T1000 (cell line): ENCODE measurements around the gene CPN1.

Experiments
- DNase-seq: peaks from one replicate; lab custom pipeline; 2025; ENCODE audit warnings: mixed read lengths; lab: John Stamatoyannopoulos, UW

CPN1 gene

DNA sequence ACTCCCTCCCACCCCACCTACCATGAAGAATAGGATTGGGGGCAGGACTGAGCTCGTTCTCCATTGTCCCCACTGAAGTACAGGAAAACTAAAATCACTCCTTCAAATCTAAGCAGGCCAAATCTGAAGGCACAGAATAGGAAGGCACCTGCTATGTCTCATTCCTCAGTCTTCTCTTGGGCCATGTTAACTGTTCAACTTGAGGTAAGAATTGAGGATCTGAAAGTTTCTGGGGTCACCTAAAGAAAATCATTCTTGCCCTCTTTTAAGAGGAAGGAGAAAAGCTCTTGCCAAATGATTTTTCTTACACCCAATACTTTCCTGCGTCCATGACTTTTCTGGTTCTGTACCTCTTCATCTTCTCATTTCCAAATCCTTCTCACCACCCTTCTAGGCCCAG, 4.9 kb downstream of the CPN1 start:
- DNase-seq, result no peak

DNA sequence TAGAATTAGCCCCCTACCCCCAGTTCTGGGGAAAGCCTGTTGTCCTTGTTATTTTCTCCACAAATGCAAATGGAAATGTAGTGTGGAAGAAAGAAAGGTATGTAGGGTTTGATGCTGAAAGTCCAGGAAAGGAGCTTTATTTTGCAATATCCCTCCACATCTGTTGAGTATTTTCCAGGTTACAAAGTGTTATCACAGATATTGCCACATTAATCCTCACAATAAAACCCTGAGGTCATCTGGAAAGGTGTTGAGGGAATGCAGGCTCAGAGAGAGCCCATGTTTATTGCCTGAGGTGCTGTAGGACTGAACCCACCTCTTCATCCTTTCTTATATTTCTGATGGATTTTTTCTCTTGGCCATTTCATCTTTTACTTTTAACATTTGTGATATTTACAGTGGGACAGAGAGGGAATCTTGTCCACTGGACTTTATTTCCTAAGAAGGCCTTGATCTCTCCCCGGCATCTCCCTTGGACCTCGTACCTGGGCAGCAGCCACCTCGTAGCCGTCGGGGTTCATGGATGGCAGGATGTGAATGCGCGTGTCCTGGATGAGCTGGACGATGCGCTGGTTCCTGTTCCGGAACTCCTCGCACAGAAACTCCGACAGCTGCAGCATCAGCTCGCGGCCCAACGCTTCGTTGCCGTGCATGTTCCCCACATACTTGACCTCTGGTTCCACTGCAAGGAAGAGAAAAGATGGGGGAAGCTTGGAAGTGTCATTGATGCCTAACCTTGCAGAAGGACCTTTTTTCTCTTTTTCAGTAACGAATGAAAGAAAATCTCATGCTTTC, 6.0 kb downstream of the CPN1 start:
- no peak for DNase-seq

DNA sequence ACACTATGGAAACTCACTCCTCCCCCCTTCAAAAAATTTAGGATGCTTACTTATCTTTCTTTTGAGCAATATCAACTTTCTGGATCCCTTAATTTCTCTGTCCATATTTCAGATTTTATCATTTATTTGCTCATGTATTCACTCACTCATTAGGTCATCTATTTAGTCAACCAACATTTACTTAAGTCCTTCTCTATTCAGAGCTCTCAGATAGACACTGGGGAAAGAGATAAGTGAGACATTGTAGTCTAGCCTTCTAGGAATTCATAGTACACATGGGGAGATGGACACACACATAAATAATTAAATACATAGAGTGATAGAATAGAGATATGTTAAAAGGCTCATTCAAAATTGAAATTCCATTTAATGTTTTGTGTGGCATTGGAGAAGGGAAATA, 9.2 kb downstream of the CPN1 start:
- no peak for DNase-seq

DNA sequence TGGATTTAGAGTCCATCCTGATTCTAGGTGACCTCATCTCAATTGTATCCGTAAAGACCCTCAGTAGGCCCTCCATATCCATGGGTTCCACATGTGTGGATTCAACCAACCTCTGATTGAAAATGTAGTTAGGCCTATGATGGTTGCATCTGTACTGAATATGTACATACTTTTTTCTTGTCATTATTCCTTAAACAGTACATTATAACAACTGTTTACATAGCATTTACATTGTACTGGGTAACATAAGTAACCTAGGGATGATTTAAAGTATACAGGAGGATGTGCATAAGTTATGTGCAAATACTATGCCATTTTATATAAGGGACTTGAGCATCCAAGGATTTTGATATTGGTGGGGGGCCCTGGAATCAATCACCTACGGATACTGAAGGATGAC, 10.1 kb downstream of the CPN1 start:
- no peak for DNase-seq

DNA sequence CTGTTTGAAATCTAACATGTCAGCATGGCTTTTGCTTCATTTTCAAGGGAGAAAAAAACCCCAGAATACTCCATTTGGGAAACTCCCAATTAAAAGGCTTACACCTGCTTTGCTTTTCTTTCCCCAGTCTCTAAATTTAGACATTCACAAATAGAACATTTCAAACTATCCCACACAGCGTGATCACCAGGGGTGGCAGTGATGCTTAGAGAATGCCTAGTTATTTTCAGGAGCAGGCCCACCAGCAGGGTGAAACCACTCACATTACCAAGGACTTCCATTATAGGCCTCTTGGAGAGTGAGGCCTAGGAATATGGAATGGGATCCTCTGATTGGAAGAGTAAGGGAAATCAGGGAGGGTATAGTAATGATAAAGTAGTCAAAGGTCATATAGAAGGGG, 14.2 kb downstream of the CPN1 start:
- DNase-seq, result no peak

DNA sequence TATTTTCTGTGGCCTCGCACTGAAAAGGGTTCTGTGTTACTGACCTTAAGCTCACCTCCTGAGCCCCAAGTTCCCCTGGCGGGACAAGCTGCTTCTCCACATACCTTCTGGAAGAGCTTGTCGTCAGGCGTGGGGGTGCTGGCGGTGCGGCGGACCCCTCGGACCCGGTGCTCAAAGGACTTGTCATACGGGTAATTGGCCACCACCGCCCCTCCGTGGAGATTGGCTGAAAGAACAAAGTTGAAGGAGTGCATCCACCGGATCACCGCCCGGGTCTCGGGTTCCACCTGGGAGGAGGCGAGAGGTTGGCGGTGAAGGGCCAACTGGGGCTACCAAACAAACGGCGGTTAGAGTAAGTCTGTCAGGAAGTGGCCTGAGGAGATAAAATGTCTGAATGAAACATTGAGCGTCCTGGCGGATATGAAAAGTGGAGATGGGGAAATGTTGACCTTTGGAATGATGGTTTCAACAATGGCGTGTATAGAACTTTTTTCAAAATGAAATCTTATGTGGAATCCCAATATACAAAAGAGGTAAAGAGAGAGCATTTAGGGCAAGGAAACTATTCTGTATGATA, 16.5 kb downstream of the CPN1 start:
- no peak for DNase-seq

DNA sequence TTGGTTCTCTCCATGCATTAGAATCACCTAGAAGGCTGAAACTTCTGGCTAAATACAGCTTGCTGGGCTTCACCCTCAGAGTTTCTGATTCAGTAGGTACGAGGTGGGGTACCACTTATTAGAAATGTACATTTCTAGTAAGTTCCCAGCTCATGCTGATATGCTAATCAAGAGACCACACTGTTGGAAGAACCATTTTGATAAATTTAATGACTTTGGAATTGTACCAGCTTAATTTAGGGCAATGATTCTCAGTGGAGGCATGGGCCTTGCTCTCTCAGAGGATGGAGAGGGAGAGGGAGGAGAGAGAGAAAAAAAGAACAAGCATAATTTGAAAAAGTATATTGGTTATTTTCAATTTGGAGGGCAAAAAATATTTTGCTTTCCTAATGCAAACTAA, 20.3 kb downstream of the CPN1 start:
- no peak for DNase-seq

DNA sequence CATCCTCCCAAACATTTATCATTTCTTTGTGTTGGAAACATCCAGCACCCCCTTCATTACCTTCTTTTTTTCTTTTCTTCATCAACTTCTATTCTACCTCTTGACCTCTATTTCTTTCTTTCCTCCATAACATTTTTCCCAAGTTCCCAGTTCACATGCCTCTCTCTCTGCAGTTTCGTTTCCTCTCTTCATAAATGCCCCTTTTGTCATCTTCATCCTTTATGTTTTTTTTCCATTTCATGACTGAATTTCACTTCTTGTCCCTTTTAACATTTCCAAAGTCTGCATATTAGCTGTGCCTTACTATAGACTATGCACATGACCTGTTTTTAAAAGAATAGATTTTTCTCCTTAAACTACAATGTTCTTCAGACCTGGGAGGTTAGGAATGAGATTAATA, 23.7 kb downstream of the CPN1 start:
- DNase-seq, result no peak

DNA sequence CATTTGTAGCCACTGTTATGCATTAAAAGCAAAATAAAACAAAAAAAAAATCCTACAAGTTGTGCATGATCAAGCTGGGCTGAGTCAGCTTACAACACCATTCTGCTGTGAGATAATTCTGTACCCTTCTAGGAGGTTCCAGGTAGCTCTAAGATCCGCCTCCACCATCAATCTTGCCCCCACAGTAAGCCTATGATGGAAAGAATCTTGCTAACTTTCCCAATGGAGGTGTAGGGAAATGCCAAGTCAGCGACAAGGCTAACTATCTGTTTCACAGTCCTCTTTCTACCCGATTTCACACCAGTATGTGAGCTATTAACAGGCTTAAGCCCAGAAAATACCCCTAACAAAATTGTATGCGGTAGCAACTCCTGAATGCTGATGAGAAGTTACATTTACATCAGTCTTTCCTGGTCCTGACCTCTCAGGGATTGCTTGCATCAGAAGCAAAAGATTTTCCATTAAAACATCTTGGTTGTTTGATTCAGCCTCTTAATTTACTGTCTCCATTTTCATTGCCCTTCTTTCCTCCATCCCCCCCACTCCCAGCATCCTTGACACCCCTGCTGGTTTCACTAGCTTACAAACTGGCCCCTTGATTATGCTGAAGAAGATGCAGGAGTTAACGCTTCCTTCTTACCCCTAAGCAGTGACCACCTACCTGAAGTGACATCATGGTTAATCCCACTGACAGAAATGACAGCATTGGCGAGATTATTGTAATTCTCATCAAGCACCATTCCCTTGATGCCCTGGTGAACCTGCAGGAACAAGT, 27.8 kb downstream of the CPN1 start:
- DNase-seq, result no peak

DNA sequence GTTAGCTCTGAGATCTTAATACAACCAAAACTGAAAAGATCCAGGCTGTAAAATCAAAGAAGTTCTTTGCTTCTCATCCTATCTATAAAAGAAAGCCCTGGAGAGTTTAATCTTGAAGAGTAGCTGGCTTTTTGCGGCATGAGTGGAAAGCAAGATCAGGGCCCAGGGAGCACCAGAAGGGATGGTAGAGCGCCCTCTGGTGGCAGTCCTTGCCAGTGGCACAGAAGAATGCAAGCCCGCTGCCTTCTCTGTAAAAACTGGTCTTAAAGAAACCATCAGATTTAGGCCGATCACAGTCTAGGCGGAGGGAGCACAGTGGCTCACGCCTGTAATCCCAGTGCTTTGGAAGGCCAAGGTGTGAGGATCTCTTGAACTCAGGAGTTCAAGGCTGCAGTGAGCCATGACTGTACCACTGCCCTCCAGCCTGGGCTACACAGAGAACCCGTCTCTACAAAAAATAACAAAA, 35.6 kb downstream of the CPN1 start:
- peak; percentile 74 for DNase-seq

DNA sequence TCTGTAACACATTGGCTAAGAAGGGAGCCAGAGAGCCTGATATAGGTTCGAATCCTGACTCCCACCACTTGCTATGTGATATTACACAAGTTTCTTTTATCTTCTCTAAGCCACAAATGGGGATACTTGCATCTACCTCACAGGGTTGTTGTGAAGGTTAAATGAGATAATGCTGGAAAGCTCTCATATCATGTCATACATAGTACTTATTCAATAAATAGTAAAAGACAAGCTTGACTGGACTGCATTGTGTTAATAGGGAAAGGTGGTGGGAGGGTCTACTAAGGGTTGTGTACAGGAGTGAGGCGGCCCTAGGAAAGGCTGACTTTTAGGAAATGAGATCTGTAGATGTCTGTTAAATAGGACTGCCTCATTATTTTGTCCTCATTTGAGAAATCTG, 36.1 kb downstream of the CPN1 start:
- DNase-seq, result no peak

DNA sequence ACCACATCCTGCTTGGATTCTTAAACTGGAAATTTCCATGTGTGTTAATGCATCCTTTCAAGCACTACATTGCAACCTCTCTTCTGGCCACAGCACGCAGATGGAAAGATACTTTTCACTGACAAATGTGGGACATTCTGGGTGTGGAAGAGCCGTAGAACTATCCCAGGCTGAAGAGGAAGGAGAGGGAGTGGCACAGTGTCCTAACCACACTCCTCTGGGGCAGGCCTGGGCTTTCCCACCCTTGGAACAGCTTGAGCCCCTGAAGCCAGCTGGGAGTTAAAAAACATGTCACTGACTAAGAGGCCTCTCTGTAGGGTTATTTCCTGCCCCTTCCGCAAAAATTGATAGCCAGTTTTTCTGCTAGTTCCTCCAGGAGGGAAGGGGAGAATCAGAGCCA, 37.9 kb downstream of the CPN1 start:
- no peak for DNase-seq

DNA sequence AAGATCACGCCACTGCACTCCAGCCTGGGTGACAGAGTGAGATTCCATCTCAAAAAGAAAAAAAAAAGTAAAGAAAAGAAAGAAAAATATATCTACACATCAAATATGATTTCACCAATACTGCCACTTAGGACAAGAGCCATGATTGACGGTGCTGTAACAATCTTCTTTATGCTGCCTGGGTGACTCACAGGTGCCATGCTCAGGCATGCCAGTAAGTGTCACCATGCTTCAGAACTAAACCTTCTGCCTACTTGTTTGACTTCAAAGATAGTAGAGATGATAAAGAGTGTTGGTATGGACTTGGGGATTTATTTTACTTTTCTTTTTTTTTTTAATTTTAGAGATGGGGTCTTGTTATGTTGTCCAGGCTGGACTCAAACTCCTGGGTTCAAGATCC, 38.3 kb downstream of the CPN1 start:
- DNase-seq, result no peak

DNA sequence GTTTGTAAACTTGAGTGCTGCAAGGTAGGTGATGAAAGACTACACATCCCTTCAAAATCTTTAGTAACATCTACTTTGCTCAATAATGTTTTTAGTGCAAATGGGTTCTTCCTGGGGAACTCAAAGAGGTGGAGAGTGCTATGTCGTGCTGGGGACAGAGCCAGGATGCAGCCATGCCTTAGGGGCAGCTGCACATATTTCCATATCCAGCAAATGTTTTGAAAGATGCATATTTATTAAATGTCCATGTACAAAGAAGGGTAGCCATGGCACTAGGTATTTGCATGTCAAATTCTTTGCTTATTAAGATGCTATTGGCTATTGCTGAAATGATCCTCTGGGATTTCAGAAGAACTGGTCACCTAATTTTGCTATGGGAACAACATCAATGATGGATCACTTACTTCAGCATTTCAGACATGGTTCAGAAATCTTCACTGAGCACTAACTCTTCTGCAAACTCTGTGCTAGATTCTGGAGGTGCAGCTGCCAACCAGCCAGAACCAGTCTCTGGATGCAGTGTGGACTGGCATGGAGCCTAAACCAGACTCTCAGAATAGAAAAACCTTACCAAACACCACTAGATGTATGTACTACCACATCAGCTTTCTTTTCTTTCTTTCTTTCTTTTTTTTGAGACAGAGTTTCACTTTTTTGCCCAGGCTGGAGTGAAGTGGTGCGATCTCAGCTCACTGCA, 40.2 kb downstream of the CPN1 start:
- DNase-seq, result no peak

DNA sequence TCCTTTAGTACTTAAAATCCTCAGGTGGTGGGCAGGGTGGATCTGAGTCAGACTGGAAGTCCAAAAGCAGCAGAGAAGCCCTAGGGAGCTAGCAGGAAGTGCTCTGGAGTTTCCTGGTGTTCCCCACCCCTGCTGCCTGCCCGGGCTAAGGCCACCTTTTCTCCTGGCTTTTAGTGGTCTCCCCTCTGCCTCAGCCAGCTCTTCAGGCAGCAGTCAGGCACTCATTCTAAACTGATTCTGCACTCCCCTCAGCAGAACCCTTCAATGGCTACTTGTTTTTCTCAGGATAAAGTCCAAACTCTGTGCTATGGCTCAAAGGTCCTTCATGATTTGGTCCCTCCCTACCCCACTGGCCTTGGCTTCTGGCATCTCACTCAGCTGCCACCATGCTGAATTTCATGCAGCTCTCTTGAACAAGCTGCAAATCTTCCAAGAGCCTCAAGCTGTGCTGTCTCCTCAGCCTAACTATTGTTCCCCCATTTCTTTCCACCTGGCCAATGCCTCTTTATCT, 43.1 kb downstream of the CPN1 start:
- DNase-seq, result no peak

DNA sequence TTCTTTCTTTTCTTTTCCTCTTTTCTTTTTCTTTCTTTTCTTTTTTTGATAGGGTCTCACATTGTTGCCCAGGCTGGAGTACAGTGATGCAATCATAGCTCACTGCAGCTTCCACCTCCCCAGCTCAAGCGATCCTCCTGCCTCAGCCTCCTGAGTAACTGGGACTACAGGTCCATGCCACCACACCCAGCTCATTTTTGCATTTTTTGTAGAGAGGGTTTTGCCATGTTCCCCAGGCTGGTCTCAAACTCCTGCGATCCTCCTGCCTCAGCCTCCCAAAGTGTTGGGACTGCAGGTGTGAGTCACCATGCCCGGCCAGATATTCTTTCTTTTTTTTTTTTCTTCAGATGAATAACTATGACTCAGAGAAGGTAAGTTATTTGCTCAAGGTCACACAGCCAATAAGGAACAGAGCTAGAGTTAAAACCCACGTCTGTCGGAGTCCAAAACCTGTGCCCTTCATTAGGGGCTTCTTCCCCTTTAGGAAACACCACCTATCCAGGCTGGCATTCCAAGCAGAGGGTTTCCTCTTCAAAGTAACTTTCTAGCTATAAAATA, 43.8 kb downstream of the CPN1 start:
- no peak for DNase-seq

DNA sequence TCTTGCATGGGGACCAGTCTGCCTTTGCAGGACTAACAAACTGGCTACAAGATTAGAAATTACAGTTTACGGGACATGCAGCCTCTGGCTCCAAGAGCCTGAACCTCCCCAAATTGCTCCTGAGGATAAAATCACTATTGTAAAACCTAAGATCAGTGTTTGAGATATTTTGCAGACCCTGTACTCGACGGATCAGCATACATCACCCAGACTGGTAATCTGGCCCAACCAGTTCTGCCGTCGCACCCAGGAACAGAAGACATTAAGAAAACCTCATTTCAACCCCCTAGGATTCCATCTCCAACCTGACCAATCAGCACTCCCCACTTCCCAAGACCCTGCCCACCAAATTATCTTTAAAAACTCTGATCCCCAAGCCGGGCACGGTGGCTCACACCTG, 44.8 kb downstream of the CPN1 start:
- DNase-seq, result no peak

DNA sequence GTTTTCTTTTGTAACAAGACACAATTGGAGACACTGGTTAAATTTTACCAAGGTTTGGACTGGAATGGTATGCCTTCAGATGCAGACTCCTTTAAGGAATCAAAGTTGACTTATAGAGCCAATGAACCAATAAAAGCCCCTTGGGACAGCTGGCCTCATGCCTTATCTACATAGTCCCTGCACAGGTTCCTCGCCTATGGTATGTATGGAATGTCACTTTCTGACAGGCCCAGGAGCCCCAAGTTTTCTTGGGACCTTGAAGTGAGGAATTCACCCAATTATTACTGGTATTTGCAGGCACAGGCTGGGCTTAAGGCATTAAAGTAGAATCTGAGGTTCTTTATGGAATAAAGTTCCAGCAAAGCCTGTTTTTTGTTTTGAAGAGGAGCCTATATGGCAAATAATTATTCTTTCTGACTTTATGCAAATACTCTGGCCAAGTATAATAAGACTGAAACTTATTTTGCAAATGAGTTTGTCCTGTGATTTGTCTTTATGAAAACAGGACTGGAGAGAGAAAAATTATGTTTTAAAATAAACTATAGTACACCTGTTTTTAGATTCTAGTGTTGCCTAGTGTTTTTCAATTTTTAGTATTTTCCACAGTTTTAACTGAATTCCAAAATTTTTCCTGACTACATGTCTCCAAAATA, 47.8 kb downstream of the CPN1 start:
- DNase-seq, result no peak

DNA sequence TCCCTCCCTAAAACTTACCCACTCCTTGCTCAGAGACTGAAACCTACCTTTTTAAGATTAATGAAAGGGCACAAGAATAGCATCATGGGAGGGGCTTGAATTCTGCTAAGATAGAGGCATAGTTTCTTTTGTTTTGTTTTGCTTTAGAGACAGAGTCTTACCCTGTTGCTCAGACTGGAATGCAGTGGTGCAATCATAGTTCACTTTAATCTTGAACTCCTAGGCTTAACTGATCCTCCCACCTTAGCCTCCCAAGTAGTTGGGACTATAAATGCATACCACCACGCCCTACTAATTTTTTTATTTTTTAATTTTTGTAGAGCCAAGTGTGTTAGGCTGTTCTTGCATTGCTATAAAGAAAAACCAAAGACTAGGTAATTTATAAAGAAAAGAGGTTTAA, 54.3 kb downstream of the CPN1 start:
- DNase-seq, result no peak

DNA sequence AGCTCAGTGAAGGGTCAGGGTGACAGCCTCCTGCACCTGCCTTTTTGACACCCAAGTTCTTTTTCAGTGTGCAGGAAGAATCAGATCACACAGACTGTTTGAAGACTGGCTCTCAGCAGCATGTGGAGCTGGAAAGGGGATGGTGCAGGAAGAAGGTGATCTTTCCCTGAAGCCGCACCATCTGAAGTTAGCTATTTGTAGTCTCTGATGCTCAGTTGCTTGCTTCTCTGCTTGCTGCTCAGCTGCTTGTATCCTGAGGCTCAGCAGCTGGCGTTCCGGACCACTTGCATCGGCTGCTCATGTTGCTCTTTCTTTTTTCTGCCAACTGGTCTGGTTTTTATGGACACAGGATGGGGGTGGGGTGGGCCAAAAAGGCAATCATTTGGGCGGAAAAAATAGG, 56.1 kb downstream of the CPN1 start:
- no peak for DNase-seq

DNA sequence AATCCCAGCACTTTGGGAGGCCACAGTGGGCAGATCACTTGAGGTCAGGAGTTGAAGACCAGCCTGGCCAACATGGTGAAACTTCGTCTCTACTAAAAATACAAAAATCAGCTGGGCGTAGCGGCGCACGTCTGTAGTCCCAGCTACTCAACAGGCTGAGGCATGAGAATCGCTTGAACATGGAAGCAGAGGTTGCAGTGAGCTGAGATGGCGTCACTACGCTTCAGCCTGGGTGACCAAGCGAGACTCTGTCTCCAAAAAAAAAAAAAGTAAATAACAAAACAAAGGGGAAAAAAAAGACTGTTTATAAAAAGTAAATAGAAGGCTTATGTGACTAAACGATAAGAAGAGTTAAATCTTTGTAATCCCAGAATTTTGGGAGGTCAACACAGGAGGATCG, 56.9 kb downstream of the CPN1 start:
- DNase-seq, result no peak

DNA sequence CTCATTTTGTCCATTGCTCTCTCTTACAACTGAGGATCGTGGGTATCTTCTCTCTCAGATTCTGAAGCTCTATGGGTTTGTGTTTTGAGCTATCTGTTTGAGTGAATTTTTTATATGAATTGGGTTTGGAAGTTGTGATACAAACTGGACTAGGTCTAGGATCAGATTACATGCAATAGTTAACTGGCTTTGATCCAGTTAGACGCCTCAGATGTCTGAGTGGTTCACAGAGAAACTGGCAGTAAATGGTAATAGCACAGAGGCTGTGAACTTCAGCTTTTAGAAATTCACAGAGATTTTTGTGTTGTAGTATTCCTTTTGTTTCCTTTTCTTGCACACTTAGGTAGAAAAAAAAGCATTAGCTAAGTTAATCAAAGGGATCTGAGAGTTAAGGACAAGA, 59.3 kb downstream of the CPN1 start:
- DNase-seq, result no peak
